Naive thymus-derived CD4-positive, alpha-beta T cell (primary cell): ENCODE results near the gene EVA1A. TPM values are rescaled to one million over a fixed set of nuclear protein-coding genes. Genes with fewer than 3 reads are reported as not detected.

ENCODE experiments used
- ATAC-seq: fragments of 150-1000 bp; cut with Tn5 transposase; 2 replicates; pipeline ENCODE4 v1.10.0; 2021; ENCODE audit warnings: mild to moderate bottlenecking, moderate library complexity
- CTCF ChIA-PET: fragments of 350-600 bp; sonication (Branson Sonifier 250); formaldehyde crosslinking; loops from one replicate; lab custom pipeline; 2021; ENCODE audit warnings: antibody characterized with exemption; lab: Charles Lee
- POLR2A ChIA-PET: fragments of 350-600 bp; sonication (Branson Sonifier 250); formaldehyde crosslinking; loops from one replicate; lab custom pipeline; 2021; ENCODE audit warnings: antibody characterized with exemption, inconsistent platforms; lab: Charles Lee
- DNase-seq, 9 donors: peaks; one replicate each; pipeline versions ENCODE4 v3.0.0 to v3.0.0-alpha.2; 2020 to 2022; ENCODE audit warnings: mixed read lengths in 1 of 9
- H3K27ac ChIP-seq: one replicate; pipeline ENCODE4 v1.7.0; 2013; ENCODE audit warnings: mild to moderate bottlenecking, low read depth, low read length, moderate library complexity
- H3K27me3 ChIP-seq, 2 donors: one replicate each; pipeline ENCODE4 v1.7.0; 2013; ENCODE audit warnings: low read length in 2 of 2, mild to moderate bottlenecking in 2 of 2, moderate library complexity in 2 of 2; ENCODE audit not compliant: control insufficient read depth in 2 of 2, insufficient read depth in 2 of 2
- H3K36me3 ChIP-seq, 3 experiments: 1 replicate in 2 of 3; 2 replicates in 1 of 3; pipeline ENCODE4 v1.7.0; 2013; ENCODE audit warnings: low read length in 3 of 3, mild to moderate bottlenecking in 3 of 3, moderate library complexity in 1 of 3; ENCODE audit not compliant: insufficient read depth in 3 of 3, control insufficient read depth in 2 of 3
- H3K4me1 ChIP-seq, 2 donors: one replicate each; pipeline ENCODE4 v1.7.0; 2013; ENCODE audit warnings: low read length in 2 of 2, mild to moderate bottlenecking in 2 of 2, moderate library complexity in 1 of 2; ENCODE audit not compliant: control insufficient read depth in 2 of 2, insufficient read depth in 2 of 2
- H3K4me3 ChIP-seq: 2 replicates; pipeline ENCODE4 v1.7.0; 2013; ENCODE audit warnings: mild to moderate bottlenecking, low read length
- H3K9me3 ChIP-seq, 3 experiments: 1 replicate in 2 of 3; 2 replicates in 1 of 3; pipeline ENCODE4 v1.7.0; 2013; ENCODE audit warnings: low read length in 3 of 3; ENCODE audit not compliant: control insufficient read depth in 2 of 3
- H3K27ac Mint-ChIP-seq, 9 donors: one replicate each; pipeline ENCODE4 v1.8.0; 2020 to 2022; ENCODE audit warnings: mixed read lengths in 9 of 9, mild to moderate bottlenecking in 8 of 9, moderate library complexity in 5 of 9, inconsistent platforms in 2 of 9
- H3K27me3 Mint-ChIP-seq, 5 donors: one replicate each; pipeline ENCODE4 v1.8.0; 2021 to 2022; ENCODE audit warnings: mixed read lengths in 5 of 5, mild to moderate bottlenecking in 1 of 5
- H3K36me3 Mint-ChIP-seq, 5 donors: one replicate each; pipeline ENCODE4 v1.8.0; 2020 to 2022; ENCODE audit warnings: mixed read lengths in 5 of 5, mild to moderate bottlenecking in 3 of 5, inconsistent platforms in 1 of 5
- H3K4me1 Mint-ChIP-seq, 7 donors: one replicate each; pipeline ENCODE4 v1.8.0; 2020 to 2022; ENCODE audit warnings: mixed read lengths in 7 of 7, mild to moderate bottlenecking in 3 of 7, inconsistent platforms in 1 of 7
- H3K4me3 Mint-ChIP-seq, 10 donors: one replicate each; pipeline ENCODE4 v1.8.0; 2020 to 2022; ENCODE audit warnings: mild to moderate bottlenecking in 10 of 10, mixed read lengths in 10 of 10, moderate library complexity in 6 of 10, inconsistent platforms in 2 of 10
- H3K9me3 Mint-ChIP-seq, 11 donors: one replicate each; pipeline ENCODE4 v1.8.0; 2020 to 2022; ENCODE audit warnings: mixed read lengths in 11 of 11, mild to moderate bottlenecking in 4 of 11, inconsistent platforms in 1 of 11, moderate library complexity in 1 of 11
- intact Hi-C, 2 donors: fragments of 100-400 bp; cut with micrococcal nuclease; formaldehyde crosslinking; loops; one replicate each; pipeline ENCODE4 v1.15.1; 2023
- polyA plus RNA-seq, 2 donors: library from polyadenylated mRNA; unstranded; fragments of 300-500 nt; fragmentation: Illumina TruSeq; gene quantifications; one replicate each; pipeline ENCODE4 v1.2.3, GENCODE V29; 2021
- total RNA-seq, 6 experiments: library from RNA in 5 of 6; stranded (reverse) in 5 of 6; gene quantifications; 1 replicate in 5 of 6; 2 replicates in 1 of 6; pipeline ENCODE4 v1.2.3 and lab custom pipeline; 2021 to 2026

Gene EVA1A
- total and polyA plus RNA-seq, 7 experiments from 2014 or later, result 0.52 to 0.62 (median 0.53) TPM; not detected in 4

GRCh38 chr2:75459565-75460310 lies 101.0 kb downstream of the EVA1A start:
- POLR2A ChIA-PET, result no interaction called here
- no peak for DNase-seq
- no peak for ATAC-seq
- intact Hi-C loops, result no loop called here
- no peak overlapping the region for H3K4me3 Mint-ChIP-seq
- Histone ChIP-seq H3K27me3 (no peaks in the 10 kb centered on the region), H3K4me3 (no peak overlapping the region), H3K27ac (no peak overlapping the region), H3K4me1 (no peaks in the 10 kb centered on the region), H3K36me3 (no peaks in the 10 kb centered on the region), H3K9me3 (no peaks in the 10 kb centered on the region)
- peaks cover 0 to 4% (median 0%) of the 10 kb centered on the region in 11 donors for H3K9me3 Mint-ChIP-seq
- no peaks in the 10 kb centered on the region for H3K4me1 Mint-ChIP-seq
- H3K36me3 Mint-ChIP-seq, result no peaks in the 10 kb centered on the region
- CTCF ChIA-PET, result no interaction called here
- H3K27me3 Mint-ChIP-seq, result peaks cover 14 to 53% (median 33%) of the 10 kb centered on the region in 5 donors
- no peak overlapping the region for H3K27ac Mint-ChIP-seq

- no peaks in the 10 kb centered on the region for H3K27me3 ChIP-seq
- ChIA-PET CTCF (no interaction called here), POLR2A (no interaction called here)
- H3K4me3 ChIP-seq, result no peak overlapping the region
- DNase-seq, result no peak
- no peaks in the 10 kb centered on the region for H3K9me3 ChIP-seq
- H3K9me3 Mint-ChIP-seq, result peaks cover 0 to 4% (median 0%) of the 10 kb centered on the region in 11 donors
- no peak overlapping the region for H3K27ac ChIP-seq
- intact Hi-C loops, result no loop called here
- H3K4me1 ChIP-seq, result no peaks in the 10 kb centered on the region
- no peak for ATAC-seq
- H3K4me3 Mint-ChIP-seq, result no peak overlapping the region
- H3K4me1 Mint-ChIP-seq, result no peaks in the 10 kb centered on the region
- no peaks in the 10 kb centered on the region for H3K36me3 Mint-ChIP-seq
- H3K36me3 ChIP-seq, result no peaks in the 10 kb centered on the region
- H3K27me3 Mint-ChIP-seq, result peaks cover 4 to 43% (median 20%) of the 10 kb centered on the region in 5 donors
- H3K27ac Mint-ChIP-seq, result no peak overlapping the region
Observed at GRCh38 chr2:75458201-75458600, 102.5 kb downstream of the EVA1A start.

GRCh38 chr2:75456825-75457224 lies 103.9 kb downstream of the EVA1A start:
- ChIA-PET CTCF (no interaction called here), POLR2A (no interaction called here)
- H3K4me1 ChIP-seq, result no peaks in the 10 kb centered on the region
- ATAC-seq (no peak), DNase-seq (no peak)
- H3K9me3 ChIP-seq, result no peaks in the 10 kb centered on the region
- Mint-ChIP-seq H3K9me3 (peaks cover 0 to 4% (median 0%) of the 10 kb centered on the region in 11 donors), H3K27me3 (peaks cover 4 to 37% (median 17%) of the 10 kb centered on the region in 5 donors), H3K27ac (no peak overlapping the region), H3K36me3 (no peaks in the 10 kb centered on the region), H3K4me1 (no peaks in the 10 kb centered on the region), H3K4me3 (no peak overlapping the region)
- intact Hi-C loops, result no loop called here
- H3K27ac ChIP-seq, result no peak overlapping the region
- no peaks in the 10 kb centered on the region for H3K27me3 ChIP-seq
- no peak overlapping the region for H3K4me3 ChIP-seq
- H3K36me3 ChIP-seq, result no peaks in the 10 kb centered on the region

- Histone ChIP-seq H3K9me3 (no peaks in the 10 kb centered on the region), H3K27ac (no peak overlapping the region), H3K27me3 (no peaks in the 10 kb centered on the region), H3K4me3 (no peak overlapping the region), H3K36me3 (no peaks in the 10 kb centered on the region), H3K4me1 (no peaks in the 10 kb centered on the region)
- DNase-seq (no peak), ATAC-seq (no peak)
- Mint-ChIP-seq H3K27ac (no peak overlapping the region), H3K36me3 (no peaks in the 10 kb centered on the region), H3K4me3 (no peak overlapping the region), H3K9me3 (peaks cover 0 to 4% (median 0%) of the 10 kb centered on the region in 11 donors), H3K27me3 (peaks cover 4 to 30% (median 15%) of the 10 kb centered on the region in 5 donors), H3K4me1 (no peaks in the 10 kb centered on the region)
- CTCF ChIA-PET, result no interaction called here
- POLR2A ChIA-PET, result no interaction called here
- intact Hi-C loops, result no loop called here
Observed at GRCh38 chr2:75456111-75456510, 104.6 kb downstream of the EVA1A start.

- H3K4me3 Mint-ChIP-seq, result no peak overlapping the region
Observed at GRCh38 chr2:75454241-75454620, 106.5 kb downstream of the EVA1A start.

GRCh38 chr2:75453384-75454240 lies 107.1 kb downstream of the EVA1A start:
- no peaks in the 10 kb centered on the region for H3K9me3 ChIP-seq
- no peaks in the 10 kb centered on the region for H3K27me3 ChIP-seq
- no peak overlapping the region for H3K27ac Mint-ChIP-seq
- H3K36me3 Mint-ChIP-seq, result no peaks in the 10 kb centered on the region
- DNase-seq (no peak), ATAC-seq (no peak)
- H3K27me3 Mint-ChIP-seq, result peaks cover 0 to 17% (median 2%) of the 10 kb centered on the region in 5 donors
- H3K9me3 Mint-ChIP-seq, result peaks cover 0 to 11% (median 4%) of the 10 kb centered on the region in 11 donors
- no peaks in the 10 kb centered on the region for H3K4me1 ChIP-seq
- intact Hi-C loops, result no loop called here
- H3K4me1 Mint-ChIP-seq, result no peaks in the 10 kb centered on the region
- ChIA-PET CTCF (no interaction called here), POLR2A (no interaction called here)
- no peak overlapping the region for H3K4me3 Mint-ChIP-seq
- H3K27ac ChIP-seq, result no peak overlapping the region
- H3K4me3 ChIP-seq, result no peak overlapping the region
- H3K36me3 ChIP-seq, result no peaks in the 10 kb centered on the region

More at GRCh38 chr2:75454241-75454620, 106.5 kb downstream of the EVA1A start:
- POLR2A ChIA-PET, result no interaction called here
- no peaks in the 10 kb centered on the region for H3K9me3 ChIP-seq
- H3K4me3 ChIP-seq, result no peak overlapping the region
- ATAC-seq, result no peak
- CTCF ChIA-PET, result no interaction called here
- intact Hi-C loops, result no loop called here
- Mint-ChIP-seq H3K27me3 (peaks cover 0 to 18% (median 4%) of the 10 kb centered on the region in 5 donors), H3K4me1 (no peaks in the 10 kb centered on the region), H3K27ac (no peak overlapping the region), H3K9me3 (peaks cover 0 to 5% (median 0%) of the 10 kb centered on the region in 11 donors), H3K36me3 (no peaks in the 10 kb centered on the region)
- DNase-seq, result no peak
- no peak overlapping the region for H3K27ac ChIP-seq
- no peaks in the 10 kb centered on the region for H3K27me3 ChIP-seq
- no peaks in the 10 kb centered on the region for H3K4me1 ChIP-seq
- H3K36me3 ChIP-seq, result no peaks in the 10 kb centered on the region
